Measurements from ENCODE around the gene NODAL.

- TF ChIP-seq, protein P1, sequence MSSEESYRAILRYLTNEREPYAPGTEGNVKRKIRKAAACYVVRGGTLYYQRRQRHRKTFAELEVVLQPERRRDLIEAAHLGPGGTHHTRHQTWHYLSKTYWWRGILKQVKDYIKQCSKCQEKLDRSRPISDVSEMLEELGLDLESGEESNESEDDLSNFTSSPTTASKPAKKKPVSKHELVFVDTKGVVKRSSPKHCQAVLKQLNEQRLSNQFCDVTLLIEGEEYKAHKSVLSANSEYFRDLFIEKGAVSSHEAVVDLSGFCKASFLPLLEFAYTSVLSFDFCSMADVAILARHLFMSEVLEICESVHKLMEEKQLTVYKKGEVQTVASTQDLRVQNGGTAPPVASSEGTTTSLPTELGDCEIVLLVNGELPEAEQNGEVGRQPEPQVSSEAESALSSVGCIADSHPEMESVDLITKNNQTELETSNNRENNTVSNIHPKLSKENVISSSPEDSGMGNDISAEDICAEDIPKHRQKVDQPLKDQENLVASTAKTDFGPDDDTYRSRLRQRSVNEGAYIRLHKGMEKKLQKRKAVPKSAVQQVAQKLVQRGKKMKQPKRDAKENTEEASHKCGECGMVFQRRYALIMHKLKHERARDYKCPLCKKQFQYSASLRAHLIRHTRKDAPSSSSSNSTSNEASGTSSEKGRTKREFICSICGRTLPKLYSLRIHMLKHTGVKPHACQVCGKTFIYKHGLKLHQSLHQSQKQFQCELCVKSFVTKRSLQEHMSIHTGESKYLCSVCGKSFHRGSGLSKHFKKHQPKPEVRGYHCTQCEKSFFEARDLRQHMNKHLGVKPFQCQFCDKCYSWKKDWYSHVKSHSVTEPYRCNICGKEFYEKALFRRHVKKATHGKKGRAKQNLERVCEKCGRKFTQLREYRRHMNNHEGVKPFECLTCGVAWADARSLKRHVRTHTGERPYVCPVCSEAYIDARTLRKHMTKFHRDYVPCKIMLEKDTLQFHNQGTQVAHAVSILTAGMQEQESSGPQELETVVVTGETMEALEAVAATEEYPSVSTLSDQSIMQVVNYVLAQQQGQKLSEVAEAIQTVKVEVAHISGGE (tag by site-specific recombination; conservative IDR thresholded peaks at IDR 0.05; ENCODE audit: low read depth) = no peak
- TF ChIP-seq CTCF (tag by site-specific recombination; IDR thresholded peaks at IDR 0.05) (no peak; the same call in 1 of the 2 replicates), YY1 (tag by site-specific recombination; IDR thresholded peaks at IDR 0.05) (no peak), ZBTB7A (tag by site-specific recombination; IDR thresholded peaks at IDR 0.05; ENCODE audit: low read depth) (no peak)
Measured at GRCh38 chr10:70430493-70431445, 10.7 kb downstream of the NODAL start.

Data from HEK293 (cell line).